Measurements from ENCODE around the gene KRT83. TPM values are rescaled to one million over a fixed set of nuclear protein-coding genes. Genes with fewer than 3 reads are reported as not detected.
"Not testable (repeated sequence)": the region's sequence is repeated elsewhere in the genome, so short reads cannot be mapped to it uniquely, and the experiment has no call there.

Gene KRT83
- polyA plus RNA-seq, 3 donors, result not detected

DNA sequence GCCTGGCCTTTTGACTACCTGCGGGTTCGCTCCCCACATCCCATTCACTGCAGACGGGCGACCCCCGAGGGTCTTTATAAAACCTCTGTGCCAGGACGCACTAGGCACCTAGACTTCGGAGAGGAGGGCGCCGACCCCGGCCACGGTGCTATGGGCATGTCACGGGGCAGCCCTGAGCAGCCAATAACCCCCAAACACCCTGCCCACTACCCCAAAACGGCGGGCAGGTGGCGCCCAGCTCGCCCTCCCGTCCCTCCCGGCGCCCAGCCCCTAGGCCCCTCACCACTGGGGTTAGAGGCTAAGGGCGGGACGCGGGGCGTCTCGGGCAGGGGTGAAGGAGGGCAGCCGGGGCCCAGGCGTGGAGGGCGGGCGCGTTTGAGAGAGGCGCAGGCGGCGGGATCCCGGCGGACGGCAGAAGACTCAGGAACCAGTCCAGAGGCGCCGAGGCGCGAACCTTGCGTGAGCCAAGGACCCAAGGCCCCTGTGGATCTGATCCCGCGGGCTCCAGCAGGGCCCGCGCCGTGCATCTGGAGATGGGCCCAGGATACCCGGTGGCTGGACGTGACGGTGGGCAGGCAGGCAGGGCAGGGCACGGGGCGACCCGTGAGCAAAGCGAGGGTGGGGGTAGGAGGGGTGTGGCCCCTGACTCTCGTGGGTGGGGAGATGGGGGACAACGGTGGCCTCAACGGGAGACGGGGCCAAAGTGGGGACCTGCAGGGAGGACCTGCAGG lies 35.0 kb upstream of the KRT83 start:
- 92 to 95% (median 94%) methylated on average over 51 to 56 of the region's 56 CpGs for WGBS, 3 donors
- no peak overlapping the region for H3K27ac ChIP-seq (ENCODE audit: low read depth, low read length)

- WGBS, 3 donors, result 91 to 96% (median 92%) methylated on average over 8 of the region's 8 CpGs
Measured at GRCh38 chr12:52355176-52355575, 34.0 kb upstream of the KRT83 start.

GRCh38 chr12:52354200-52354599 lies 33.0 kb upstream of the KRT83 start:
- H3K27ac ChIP-seq (ENCODE audit: low read depth, low read length), result no peak overlapping the region
- 28 to 45% (median 31%) methylated on average over 5 of the region's 5 CpGs for WGBS, 3 donors

More at GRCh38 chr12:52355176-52355575, 34.0 kb upstream of the KRT83 start:
- no peak overlapping the region for H3K27ac ChIP-seq (ENCODE audit: low read depth, low read length)

- WGBS, 3 donors, result 59 to 70% (median 63%) methylated on average over 3 of the region's 3 CpGs
- no peak overlapping the region for H3K27ac ChIP-seq (ENCODE audit: low read depth, low read length)
Measured at GRCh38 chr12:52353766-52354165, 32.6 kb upstream of the KRT83 start.

GRCh38 chr12:52352951-52353350 lies 31.8 kb upstream of the KRT83 start:
- WGBS, 3 donors, result 66 to 91% (median 83%) methylated on average over 2 of the region's 2 CpGs
- H3K27ac ChIP-seq (ENCODE audit: low read depth, low read length), result no peak overlapping the region

GRCh38 chr12:52351196-52352059 lies 30.2 kb upstream of the KRT83 start:
- WGBS, 3 donors, result 35 to 49% (median 40%) methylated on average over 9 of the region's 9 CpGs

DNA sequence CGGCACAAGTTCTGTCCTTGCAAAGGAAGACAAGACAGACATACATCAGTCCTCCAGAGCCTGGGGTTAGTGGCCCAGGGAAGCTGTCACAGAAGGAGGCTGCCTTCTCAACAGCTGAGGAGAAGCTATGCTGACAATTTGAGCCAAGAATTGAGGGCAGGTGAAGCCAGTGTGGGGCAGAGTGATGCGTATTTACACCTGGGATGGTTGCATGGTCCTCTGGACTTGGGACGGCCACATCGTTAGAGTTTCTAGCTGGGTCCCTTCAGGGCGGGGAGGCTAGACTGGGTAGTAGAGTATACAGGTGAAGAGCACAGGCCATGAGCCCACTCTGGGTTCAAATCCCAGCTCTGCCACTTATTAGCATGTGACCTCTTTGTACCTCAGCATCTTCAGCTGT lies 29.6 kb upstream of the KRT83 start:
- WGBS, 3 donors, result 96 to 97% (median 96%) methylated on average over 5 of the region's 5 CpGs
- no peak overlapping the region for H3K27ac ChIP-seq (ENCODE audit: low read depth, low read length)

More at GRCh38 chr12:52351196-52352059, 30.2 kb upstream of the KRT83 start:
- no peak overlapping the region for H3K27ac ChIP-seq (ENCODE audit: low read depth, low read length)

DNA sequence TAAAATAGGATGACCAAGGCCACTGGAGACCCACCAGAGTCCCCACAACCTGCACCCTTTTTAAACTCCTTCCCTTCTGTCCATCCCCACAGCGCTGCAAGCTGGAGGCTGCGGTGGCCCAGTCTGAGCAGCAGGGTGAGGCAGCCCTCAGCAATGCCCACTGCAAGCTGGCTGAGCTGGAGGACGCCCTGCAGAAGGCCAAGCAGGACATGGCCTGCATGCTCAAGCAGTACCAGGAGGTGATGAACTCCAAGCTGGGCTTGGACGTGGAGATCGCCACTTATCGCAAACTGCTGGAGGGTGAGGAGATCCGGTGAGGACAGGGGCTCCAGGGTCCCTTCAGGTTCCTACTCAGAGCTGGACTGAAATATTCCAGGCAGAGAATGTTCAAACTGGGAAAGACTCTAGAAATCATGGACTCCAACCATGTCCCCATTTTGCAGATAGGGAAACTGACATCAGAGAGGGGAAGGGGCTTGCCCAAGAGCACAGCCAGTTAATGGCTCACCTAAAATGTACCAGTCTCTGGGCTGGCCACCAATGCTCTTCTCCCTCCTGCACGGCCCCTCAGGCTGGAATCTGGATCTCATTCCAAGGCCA lies 28.9 kb upstream of the KRT83 start:
- no peak overlapping the region for H3K27ac ChIP-seq (ENCODE audit: low read depth, low read length)
- 92 to 99% (median 92%) methylated on average over 8 of the region's 8 CpGs for WGBS, 3 donors

DNA sequence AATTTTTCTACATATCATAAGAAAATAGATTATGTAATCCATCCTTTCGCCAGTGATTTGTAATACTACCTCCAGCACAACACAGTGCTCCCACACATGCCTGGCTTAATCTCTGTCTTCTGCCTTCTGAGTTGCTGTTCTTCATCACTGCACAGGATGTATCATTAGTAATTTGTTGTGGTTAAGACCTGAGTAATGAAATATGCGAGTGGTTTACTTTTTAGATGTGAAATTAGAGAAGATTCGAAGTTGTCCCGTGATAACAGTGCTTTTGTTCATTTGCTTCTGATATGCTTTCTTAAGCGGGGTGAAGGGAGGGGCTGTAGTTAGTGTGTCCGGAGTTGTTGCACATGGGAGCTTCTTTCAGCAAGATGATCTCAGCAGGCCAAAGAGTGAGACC lies 28.0 kb upstream of the KRT83 start:
- 51 to 77% (median 55%) methylated on average over 6 of the region's 6 CpGs for WGBS, 3 donors
- H3K27ac ChIP-seq (ENCODE audit: low read depth, low read length), result no peak overlapping the region

- 66 to 80% (median 76%) methylated on average over 16 of the region's 16 CpGs for WGBS, 3 donors
- H3K27ac ChIP-seq (ENCODE audit: low read depth, low read length), result no peak overlapping the region
Measured at GRCh38 chr12:52347551-52348510, 26.6 kb upstream of the KRT83 start.

- H3K27ac ChIP-seq (ENCODE audit: low read depth, low read length), result no peak overlapping the region
- WGBS, 3 donors, result 73 to 84% (median 75%) methylated on average over 9 of the region's 9 CpGs
Measured at GRCh38 chr12:52347016-52347415, 25.8 kb upstream of the KRT83 start.

DNA sequence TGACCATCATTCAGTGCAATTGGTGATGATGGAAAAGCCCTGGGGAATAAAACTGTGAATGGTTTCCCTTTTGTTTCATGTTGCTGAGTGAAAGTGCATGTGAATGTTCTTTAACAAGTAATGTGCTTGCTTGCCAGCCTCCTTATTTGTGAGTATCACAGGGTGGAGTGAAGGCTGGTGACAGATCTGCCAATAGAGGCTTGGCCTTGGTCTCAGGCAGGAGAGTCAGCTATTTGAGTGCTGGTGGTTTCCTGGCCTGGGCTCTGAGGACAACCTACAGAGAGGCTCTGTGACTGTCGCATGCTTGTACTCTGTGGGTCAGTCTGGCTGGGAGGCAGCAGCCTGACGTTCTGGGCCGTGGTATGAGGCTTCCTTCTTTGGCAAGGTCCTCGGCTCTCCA lies 25.4 kb upstream of the KRT83 start:
- 31 to 49% (median 41%) methylated on average over 4 of the region's 4 CpGs for WGBS, 3 donors
- H3K27ac ChIP-seq (ENCODE audit: low read depth, low read length), result no peak overlapping the region

DNA sequence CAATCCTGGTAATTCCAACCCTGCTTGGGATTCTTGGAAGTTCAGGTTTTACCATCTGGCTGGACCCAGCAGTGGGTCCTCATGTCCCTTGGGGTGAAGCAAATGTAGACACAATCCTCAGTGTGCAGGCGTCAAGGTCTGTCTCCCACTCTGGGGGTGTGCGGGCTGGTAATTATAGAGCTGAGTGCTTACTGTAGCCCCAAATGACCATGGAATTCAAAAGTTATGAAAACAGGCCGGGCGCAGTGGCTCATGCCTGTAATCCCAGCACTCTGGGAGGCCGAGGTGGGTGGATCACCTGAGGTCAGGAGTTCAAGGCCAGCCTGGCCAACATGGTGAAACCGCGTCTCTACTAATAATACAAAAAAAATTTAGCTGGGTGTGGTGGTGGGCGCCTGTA lies 23.8 kb upstream of the KRT83 start:
- WGBS, 3 donors, result 80 to 94% (median 89%) methylated on average over 8 of the region's 8 CpGs
- not testable (repeated sequence) for H3K27ac ChIP-seq (ENCODE audit: low read depth, low read length)

- 93 to 96% (median 94%) methylated on average over 12 of the region's 12 CpGs for WGBS, 3 donors
- no peak overlapping the region for H3K27ac ChIP-seq (ENCODE audit: low read depth, low read length)
Measured at GRCh38 chr12:52344111-52344510, 22.9 kb upstream of the KRT83 start.

DNA sequence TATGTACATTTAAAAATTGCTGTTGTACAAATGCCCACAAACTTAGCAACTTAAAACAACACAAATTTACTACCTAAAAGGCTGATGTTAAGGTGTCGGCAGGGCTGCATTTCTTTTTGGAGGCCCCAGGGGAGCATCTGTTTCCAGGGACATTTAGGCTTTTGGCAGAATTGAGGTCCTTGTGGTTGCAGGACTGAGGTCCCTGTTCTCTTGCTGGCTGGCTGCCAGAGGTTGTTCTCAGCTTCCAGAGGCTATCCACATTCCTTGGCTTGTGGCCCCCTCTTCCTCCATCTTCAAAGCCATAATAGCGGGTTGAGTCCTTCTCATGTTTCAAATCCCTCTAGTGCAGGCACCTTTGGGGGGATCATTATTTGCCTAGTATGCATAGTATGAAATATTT lies 22.4 kb upstream of the KRT83 start:
- H3K27ac ChIP-seq (ENCODE audit: low read depth, low read length), result no peak overlapping the region
- 70 to 92% (median 76%) methylated on average over 2 of the region's 2 CpGs for WGBS, 3 donors

DNA sequence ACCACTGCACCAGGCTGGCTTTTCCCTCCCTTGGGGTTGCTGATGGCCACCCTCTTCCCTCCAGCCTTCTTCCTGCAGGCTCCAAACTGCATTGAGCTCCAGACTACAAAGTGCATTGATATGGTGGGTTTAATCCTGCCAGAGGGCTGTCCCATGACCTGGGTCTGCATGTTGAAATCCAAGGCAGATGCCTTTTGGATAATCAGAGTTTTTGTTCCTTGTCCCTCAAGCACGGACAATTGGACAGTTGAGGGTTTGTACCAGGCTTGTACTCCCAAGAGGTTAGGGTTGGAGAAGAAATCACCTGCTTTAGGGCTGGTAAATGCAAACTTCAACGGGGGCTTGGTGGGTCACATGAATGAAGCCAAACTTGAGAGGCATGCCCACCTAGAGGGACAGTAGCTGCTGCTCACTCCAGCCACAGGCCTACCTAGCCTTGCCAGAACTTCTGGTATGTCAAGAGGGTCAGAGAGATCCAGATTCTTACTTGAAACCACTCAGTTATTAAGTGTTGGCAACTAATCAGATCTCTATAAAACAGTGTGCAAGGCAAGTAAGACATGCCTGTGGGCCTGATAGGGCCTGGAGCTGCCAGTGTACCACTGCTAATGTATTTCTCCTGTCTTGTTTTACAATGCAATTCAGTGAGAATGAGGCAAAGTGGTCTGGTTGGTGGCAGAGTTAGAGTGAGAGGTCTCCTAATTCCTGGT lies 21.7 kb upstream of the KRT83 start:
- no peak overlapping the region for H3K27ac ChIP-seq (ENCODE audit: low read depth, low read length)
- WGBS, 3 donors, result 82 to 93% (median 83%) methylated on average over 2 of the region's 2 CpGs

- WGBS, 3 donors, result 92 to 94% (median 93%) methylated on average over 14 of the region's 14 CpGs
- no peak overlapping the region for H3K27ac ChIP-seq (ENCODE audit: low read depth, low read length)
Measured at GRCh38 chr12:52341066-52341580, 19.9 kb upstream of the KRT83 start.
